Activated naive CD4-positive, alpha-beta T cell treated with anti-CD3 and anti-CD28 coated beads, Interleukin-2, amount 50 U/mL, for 24 hours (primary cell): Measurements from ENCODE around the gene SERPIND1.
"Not testable (repeated sequence)": the region's sequence is repeated elsewhere in the genome, so short reads cannot be mapped to it uniquely, and the experiment has no call there.

Experiments used
- H3K27ac Mint-ChIP-seq: one replicate; pipeline ENCODE4 v1.8.0; 2021; ENCODE audit warnings: mild to moderate bottlenecking, mixed read lengths
- H3K27me3 Mint-ChIP-seq: one replicate; pipeline ENCODE4 v1.8.0; 2021; ENCODE audit warnings: mixed read lengths
- H3K36me3 Mint-ChIP-seq: one replicate; pipeline ENCODE4 v1.8.0; 2021; ENCODE audit warnings: mixed read lengths
- H3K4me1 Mint-ChIP-seq: one replicate; pipeline ENCODE4 v1.8.0; 2021; ENCODE audit warnings: mixed read lengths
- H3K4me3 Mint-ChIP-seq: one replicate; pipeline ENCODE4 v1.8.0; 2021; ENCODE audit warnings: mild to moderate bottlenecking, mixed read lengths
- H3K9me3 Mint-ChIP-seq: one replicate; pipeline ENCODE4 v1.8.0; 2021; ENCODE audit warnings: mixed read lengths

Gene SERPIND1

DNA sequence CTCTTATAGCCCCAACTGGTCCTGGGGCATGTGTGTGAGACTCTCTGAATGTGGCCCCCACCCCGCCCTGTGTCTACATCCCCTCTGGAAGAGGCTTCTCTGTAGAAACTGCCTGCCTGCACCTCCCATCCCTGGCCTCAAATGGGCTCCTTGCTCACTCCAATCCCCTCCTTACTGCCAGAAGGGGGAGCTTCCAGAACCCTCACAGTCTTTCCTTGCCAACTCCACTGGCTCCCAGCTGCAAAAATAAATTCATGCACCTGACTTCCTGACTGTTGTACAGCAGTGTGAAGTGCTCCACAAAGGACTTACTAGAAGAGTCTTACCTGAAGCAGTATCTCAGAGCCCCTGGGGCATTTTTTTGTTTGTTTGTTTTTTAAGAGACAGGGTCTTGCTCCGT, 15.2 kb upstream of the SERPIND1 start:
- Mint-ChIP-seq H3K9me3 (no peaks in the 10 kb centered on the region), H3K4me3 (no peak overlapping the region), H3K4me1 (no peaks in the 10 kb centered on the region), H3K27ac (no peak overlapping the region), H3K36me3 (peaks cover 4% of the 10 kb centered on the region), H3K27me3 (no peaks in the 10 kb centered on the region)

DNA sequence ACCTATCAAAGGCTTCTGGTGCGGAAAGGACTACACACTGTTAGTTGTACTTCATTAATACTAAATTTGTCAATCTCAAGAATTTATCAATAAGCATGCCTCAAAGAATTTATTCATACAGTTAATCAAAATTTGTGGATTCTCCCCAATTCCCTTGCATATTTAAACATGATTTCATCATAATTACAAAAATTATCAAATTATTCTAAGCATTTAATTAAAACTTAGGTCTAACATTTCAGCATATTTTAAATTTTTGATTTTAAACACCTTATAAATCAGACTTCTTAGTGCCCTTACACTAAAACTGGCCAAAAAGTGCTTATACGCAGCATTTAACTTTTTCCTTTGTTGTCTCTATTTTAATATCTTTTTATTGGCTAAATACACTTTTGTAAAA, 13.8 kb upstream of the SERPIND1 start:
- Mint-ChIP-seq H3K4me3 (no peak overlapping the region), H3K27ac (no peak overlapping the region), H3K36me3 (peaks cover 10% of the 10 kb centered on the region), H3K4me1 (no peaks in the 10 kb centered on the region), H3K27me3 (no peaks in the 10 kb centered on the region), H3K9me3 (no peaks in the 10 kb centered on the region)

DNA sequence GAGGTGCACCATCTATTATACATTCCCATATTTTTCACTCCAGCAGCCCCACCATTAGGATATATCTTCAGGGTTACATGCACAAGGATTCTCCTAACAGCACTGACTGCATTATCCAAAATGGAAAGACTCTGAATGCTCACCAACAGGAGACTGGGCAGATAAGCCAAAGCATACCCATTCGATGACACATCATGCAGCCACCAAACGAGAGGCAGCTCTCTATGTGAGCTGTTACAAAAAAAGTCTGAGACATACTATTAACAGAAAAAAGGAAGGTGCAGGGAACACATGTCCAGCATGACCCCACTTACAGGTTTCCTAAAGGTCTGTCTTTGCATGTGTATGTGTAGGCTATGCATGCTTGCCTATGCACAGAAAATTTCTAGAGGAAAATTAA, 12.4 kb upstream of the SERPIND1 start:
- Mint-ChIP-seq H3K4me1 (no peaks in the 10 kb centered on the region), H3K27ac (no peak overlapping the region), H3K27me3 (no peaks in the 10 kb centered on the region), H3K4me3 (no peak overlapping the region), H3K9me3 (no peaks in the 10 kb centered on the region), H3K36me3 (peaks cover 11% of the 10 kb centered on the region)

- Mint-ChIP-seq H3K4me1 (no peaks in the 10 kb centered on the region), H3K27ac (no peak overlapping the region), H3K9me3 (no peaks in the 10 kb centered on the region), H3K36me3 (peaks cover 9% of the 10 kb centered on the region), H3K27me3 (no peaks in the 10 kb centered on the region), H3K4me3 (no peak overlapping the region)
These were observed 11.6 kb upstream of the SERPIND1 start for GRCh38 chr22:20762233-20762796.

DNA sequence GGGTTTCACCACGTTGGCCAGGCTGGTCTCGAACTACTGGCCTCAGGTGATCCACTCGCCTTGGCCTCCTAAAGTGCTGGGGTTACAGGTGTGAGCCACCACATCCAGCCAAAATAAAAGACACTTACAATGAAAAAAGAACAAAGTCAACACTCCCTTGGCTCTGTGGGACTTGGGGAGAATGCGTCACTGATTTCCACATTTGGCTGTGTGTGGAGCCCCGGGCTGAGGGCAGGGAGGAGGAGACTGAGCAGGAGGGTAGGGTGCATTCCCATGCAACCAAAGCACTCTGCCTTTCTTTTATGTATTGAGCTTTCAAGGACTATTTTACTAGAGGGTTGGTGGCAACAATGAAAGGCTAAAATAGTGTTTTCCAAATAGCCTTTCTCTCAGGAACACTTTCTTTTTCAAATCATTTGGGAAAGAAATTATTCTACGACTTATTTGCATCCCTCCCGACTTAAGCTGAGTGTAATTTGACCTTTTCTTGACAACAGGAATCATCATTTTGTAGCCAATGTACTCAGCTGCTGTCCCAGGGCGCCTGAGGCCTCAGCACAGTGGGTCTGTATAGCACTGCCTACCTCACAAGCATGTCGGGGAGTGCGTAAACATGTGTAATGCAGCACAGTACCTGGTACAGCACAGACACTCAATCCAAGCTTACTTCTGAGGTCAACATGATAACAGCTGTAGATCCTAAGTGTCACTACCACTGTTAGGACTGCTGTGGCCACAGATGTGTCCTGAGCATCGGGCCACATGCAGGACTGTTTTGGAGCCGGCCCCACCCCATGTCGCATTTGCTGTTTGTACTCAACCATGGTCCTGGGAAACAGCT, 10.1 kb upstream of the SERPIND1 start:
- H3K4me3 Mint-ChIP-seq: no peak overlapping the region
- no peaks in the 10 kb centered on the region for H3K9me3 Mint-ChIP-seq
- H3K27me3 Mint-ChIP-seq: no peaks in the 10 kb centered on the region
- H3K27ac Mint-ChIP-seq: no peak overlapping the region
- H3K36me3 Mint-ChIP-seq: peaks cover 9% of the 10 kb centered on the region
- H3K4me1 Mint-ChIP-seq: peaks cover 4% of the 10 kb centered on the region

DNA sequence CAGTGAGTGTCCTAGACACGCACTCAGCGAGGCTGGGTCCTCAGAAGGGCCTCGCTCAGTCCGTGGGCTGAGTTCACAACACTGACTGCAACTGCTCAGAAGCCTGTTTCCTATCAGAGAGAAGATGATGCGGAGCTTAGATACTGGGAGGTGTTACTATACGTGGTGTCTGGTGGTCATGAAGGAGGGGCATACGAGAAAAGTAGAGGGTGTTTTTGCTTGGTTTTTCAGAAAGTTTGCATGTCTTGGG, 9.5 kb upstream of the SERPIND1 start:
- Mint-ChIP-seq H3K27ac (no peak overlapping the region), H3K36me3 (peaks cover 9% of the 10 kb centered on the region)

GRCh38 chr22:20764729-20765128, 9.2 kb upstream of the SERPIND1 start:
- no peak overlapping the region for H3K27ac Mint-ChIP-seq
- H3K27me3 Mint-ChIP-seq: no peaks in the 10 kb centered on the region
- peaks cover 4% of the 10 kb centered on the region for H3K4me1 Mint-ChIP-seq
- no peak overlapping the region for H3K4me3 Mint-ChIP-seq
- H3K36me3 Mint-ChIP-seq: peaks cover 9% of the 10 kb centered on the region
- H3K9me3 Mint-ChIP-seq: no peaks in the 10 kb centered on the region

More for the DNA sequence above, 9.5 kb upstream of the SERPIND1 start:
- H3K4me3 Mint-ChIP-seq: no peak overlapping the region
- H3K27me3 Mint-ChIP-seq: no peaks in the 10 kb centered on the region
- peaks cover 4% of the 10 kb centered on the region for H3K4me1 Mint-ChIP-seq
- no peaks in the 10 kb centered on the region for H3K9me3 Mint-ChIP-seq

DNA sequence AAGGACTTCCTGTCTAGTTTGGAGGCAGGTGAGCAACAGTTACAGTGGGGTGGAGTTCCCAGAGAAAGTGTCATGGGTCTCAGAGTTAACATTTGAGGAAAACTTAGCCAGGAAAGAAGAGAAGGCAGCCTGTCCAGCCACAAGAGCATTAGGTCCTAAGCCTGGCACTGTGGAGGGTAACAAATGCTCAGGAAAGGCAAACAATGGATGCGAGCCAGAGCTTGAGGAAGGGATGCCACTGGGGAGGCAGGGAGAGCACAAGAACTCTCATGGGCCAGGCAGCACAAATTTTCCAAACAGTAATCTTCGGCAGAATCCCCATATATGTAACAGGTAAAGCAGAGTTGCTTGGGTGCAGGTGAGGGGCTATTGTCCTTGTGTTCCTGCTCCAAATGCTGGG, 8.0 kb upstream of the SERPIND1 start:
- Mint-ChIP-seq H3K4me1 (peaks cover 4% of the 10 kb centered on the region), H3K4me3 (no peak overlapping the region), H3K27ac (no peak overlapping the region), H3K36me3 (peaks cover 9% of the 10 kb centered on the region), H3K27me3 (no peaks in the 10 kb centered on the region), H3K9me3 (no peaks in the 10 kb centered on the region)

DNA sequence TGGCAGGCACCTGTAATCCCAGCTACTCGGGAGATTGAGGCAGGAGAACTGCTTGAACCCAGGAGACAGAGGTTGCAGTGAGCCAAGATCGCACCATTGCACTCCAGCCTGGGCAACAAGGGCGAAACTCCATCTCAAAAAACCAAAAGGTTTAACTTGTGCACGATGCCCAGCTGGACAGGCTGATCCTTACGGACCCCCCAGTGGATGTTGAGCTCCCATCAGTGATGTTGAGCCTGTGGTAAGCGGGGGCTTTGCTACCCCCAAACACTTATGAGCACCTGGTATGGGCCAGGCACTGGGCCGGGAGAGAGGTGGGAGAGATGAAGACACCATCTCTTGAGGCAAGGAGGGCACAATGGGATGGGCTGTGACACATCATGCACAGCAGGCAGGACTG, 7.4 kb upstream of the SERPIND1 start:
- Mint-ChIP-seq H3K4me3 (no peak overlapping the region), H3K27ac (no peak overlapping the region), H3K9me3 (no peaks in the 10 kb centered on the region), H3K27me3 (no peaks in the 10 kb centered on the region), H3K4me1 (peaks cover 4% of the 10 kb centered on the region), H3K36me3 (peaks cover 9% of the 10 kb centered on the region)

DNA sequence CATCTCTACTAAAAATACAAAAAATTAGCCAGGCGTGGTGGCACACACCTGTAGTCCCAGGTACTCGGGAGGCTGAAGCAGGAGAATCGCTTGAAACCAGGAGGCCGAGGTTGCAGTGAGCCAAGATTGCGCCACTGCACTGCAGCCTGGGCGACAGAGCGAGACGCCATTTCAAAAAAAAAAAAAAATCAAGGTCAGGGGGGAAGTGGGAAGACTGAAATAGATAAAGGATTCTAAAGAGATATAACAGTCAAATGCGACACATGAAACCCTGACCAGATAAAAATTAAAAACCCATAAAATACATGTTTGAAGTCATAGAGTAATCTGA, 4.5 kb upstream of the SERPIND1 start:
- not testable (repeated sequence) for H3K4me1 Mint-ChIP-seq, H3K9me3 Mint-ChIP-seq, H3K27ac Mint-ChIP-seq, H3K27me3 Mint-ChIP-seq, H3K36me3 Mint-ChIP-seq, H3K4me3 Mint-ChIP-seq

DNA sequence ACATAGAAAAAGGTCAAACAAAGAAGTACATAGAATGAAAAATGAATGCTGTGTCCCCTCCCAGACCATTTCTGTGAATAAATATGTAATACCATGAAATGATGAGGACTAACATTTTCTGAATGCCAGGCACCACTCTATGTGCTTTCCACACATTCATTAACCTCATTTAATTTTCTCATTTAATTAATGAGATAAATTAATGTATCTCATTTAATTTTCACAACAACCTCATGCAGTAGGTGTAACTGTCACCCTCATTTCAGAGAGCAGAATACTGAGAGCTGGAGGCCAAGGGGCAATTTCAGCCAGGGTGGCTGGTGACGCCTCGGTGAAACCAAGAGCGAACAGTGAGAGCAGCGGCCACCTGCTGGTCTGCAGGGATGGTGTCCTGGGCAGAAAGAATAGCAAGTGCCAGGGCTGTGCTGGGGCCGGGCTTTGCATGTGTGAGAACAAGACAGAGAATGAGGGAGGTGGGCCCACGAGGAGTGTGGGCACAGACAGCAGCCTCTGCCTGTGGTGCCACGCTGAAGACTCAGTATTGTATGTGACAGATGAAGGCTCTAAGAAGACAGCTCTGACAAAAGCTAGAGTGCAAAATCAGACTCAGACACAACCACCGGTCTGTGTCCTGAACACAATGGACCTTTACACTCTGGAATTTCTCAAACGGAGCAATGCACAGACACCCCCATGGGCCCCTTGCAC, 1.8 kb upstream of the SERPIND1 start:
- no peak overlapping the region for H3K27ac Mint-ChIP-seq

GRCh38 chr22:20774882-20775281, 969 bp downstream of the SERPIND1 start:
- Mint-ChIP-seq H3K4me3 (no peak overlapping the region), H3K36me3 (peaks cover 3% of the 10 kb centered on the region), H3K4me1 (no peaks in the 10 kb centered on the region), H3K27me3 (no peaks in the 10 kb centered on the region), H3K9me3 (no peaks in the 10 kb centered on the region), H3K27ac (no peak overlapping the region)

More for the DNA sequence above, 1.8 kb upstream of the SERPIND1 start:
- Mint-ChIP-seq H3K9me3 (no peaks in the 10 kb centered on the region), H3K36me3 (peaks cover 2% of the 10 kb centered on the region), H3K4me3 (no peak overlapping the region), H3K27me3 (no peaks in the 10 kb centered on the region), H3K4me1 (peaks cover 4% of the 10 kb centered on the region)

- no peaks in the 10 kb centered on the region for H3K27me3 Mint-ChIP-seq
- peaks cover 4% of the 10 kb centered on the region for H3K36me3 Mint-ChIP-seq
- H3K9me3 Mint-ChIP-seq: no peaks in the 10 kb centered on the region
- no peaks in the 10 kb centered on the region for H3K4me1 Mint-ChIP-seq
- H3K4me3 Mint-ChIP-seq: no peak overlapping the region
- H3K27ac Mint-ChIP-seq: no peak overlapping the region
These were observed 1.5 kb downstream of the SERPIND1 start for GRCh38 chr22:20775342-20775895.

DNA sequence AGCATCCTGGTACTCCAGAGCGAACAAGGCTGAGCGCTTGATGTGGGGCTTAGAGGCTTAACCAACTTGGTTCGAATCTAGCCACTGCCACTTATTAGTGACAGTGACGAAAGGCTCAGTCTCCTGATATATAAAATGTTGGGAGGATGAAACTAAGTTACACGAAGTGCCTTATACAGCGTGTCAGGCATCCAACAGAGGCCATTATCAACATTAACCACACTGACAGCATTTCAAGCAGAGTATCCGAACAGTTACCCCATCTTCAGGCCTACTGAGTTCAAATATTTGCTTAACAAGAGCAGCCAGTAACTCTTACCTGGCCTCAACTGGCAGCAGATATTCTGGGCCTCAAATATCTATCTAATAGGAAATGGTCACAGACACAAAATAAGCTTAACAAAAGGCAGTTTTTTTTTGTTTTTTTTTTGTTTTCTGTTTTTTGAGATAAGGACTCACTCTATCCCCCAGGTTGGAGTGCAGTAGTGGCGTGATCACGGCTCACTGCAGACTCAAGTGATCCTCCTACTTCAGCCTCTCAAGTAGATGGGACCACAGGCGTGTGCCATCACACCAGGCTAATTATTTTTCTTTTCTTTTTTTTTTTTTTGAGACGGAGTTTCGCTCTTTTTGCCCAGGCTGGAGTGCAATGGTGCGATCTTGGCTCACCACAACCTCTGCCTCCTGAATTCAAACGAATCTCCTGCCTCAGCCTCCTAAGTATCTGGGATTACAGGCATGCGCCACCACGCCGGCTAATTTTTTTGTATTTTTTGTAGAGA, 2.9 kb downstream of the SERPIND1 start:
- H3K27me3 Mint-ChIP-seq: no peaks in the 10 kb centered on the region
- no peak overlapping the region for H3K4me3 Mint-ChIP-seq
- H3K27ac Mint-ChIP-seq: no peak overlapping the region
- no peaks in the 10 kb centered on the region for H3K9me3 Mint-ChIP-seq
- H3K4me1 Mint-ChIP-seq: no peaks in the 10 kb centered on the region
- peaks cover 4% of the 10 kb centered on the region for H3K36me3 Mint-ChIP-seq

GRCh38 chr22:20777420-20778177, 3.7 kb downstream of the SERPIND1 start:
- no peak overlapping the region for H3K4me3 Mint-ChIP-seq
- no peaks in the 10 kb centered on the region for H3K9me3 Mint-ChIP-seq
- H3K27ac Mint-ChIP-seq: no peak overlapping the region
- H3K4me1 Mint-ChIP-seq: no peaks in the 10 kb centered on the region
- H3K36me3 Mint-ChIP-seq: peaks cover 4% of the 10 kb centered on the region
- no peaks in the 10 kb centered on the region for H3K27me3 Mint-ChIP-seq
